ENCODE data around the gene VPS29. TPM values are rescaled to one million over a fixed set of nuclear protein-coding genes. Genes with fewer than 3 reads are reported as not detected.

VPS29 gene
- 46.2 and 56.2 TPM in 2 replicates for total RNA-seq

DNA sequence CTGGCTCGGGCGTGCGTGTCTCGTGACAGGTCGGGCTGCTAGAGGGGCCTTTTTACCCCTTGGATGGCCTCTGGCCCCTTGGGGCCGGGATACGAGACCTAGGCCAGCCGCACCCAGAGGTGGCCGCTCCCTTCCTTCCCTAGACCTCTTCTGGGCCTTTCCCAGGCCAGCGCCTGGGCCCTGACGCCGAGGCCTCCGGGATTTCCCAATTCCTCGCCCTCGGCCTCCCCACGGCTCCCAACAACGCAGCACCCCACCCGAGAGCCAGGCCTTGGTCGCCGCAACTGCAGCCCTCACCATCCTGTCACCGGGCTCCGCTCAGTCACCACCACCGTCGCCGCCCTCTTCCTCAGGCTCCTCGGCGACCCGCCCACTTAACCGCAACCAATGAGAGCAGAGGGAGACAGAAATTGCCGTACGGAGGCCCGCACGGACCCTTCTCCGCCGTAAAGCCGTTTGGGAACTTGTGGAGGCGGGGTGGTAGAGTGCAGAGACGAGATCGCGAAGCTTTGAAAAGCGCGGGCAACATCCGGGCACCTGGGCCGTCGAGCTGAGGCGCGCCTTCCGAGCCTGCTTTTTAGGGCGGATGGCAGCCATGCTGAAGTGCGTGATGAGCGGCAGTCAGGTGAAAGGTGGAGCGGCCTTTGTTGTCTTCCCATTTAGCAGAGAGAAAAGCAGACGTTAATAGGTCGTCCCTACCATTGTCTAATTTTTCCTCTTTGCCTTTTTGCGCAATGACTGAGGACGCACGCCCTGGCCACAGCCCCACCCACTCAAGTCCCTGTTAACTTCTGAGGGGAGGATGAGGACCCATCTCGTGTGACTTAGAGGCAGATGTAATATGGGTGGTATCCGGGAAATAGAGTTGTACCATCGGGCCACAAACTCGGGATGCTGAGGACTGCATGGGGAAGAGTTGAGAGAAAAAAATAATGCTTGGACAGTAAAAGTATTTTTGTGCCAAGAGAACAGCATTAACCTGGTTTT, at the start of gene VPS29, which contains the start of gene RAD9B:
Gene VPS29, minus strand, starts transcription at position 360 of the 987 bp plus-strand sequence. Its CDS starts 60 bp downstream, at position 300.
Gene RAD9B, plus strand, starts transcription at position 580 of the 987 bp plus-strand sequence. Its CDS starts 7 bp downstream, at position 587.

GRCh38 chr12:110468214-110469048, 33.5 kb downstream of the VPS29 start, which contains the start of the genes FAM216A and GPN3:
Gene FAM216A (plus strand): TSS chr12:110468845. CDS start chr12:110468876, 31 bp downstream.
Gene GPN3 (minus strand): TSS chr12:110468257. CDS start chr12:110468203, 54 bp downstream.

GRCh38 chr12:110449799-110450497, 52.0 kb downstream of the VPS29 start, which contains the start of gene ARPC3:
Gene ARPC3 (minus strand): TSS chr12:110450337. CDS start chr12:110450260, 77 bp downstream.

Small RNA genes lying within 50 kb of the gene (small RNA-seq; reads per million reads assigned to genes)
- gene RF00278: not detected

Other genes with a start within 250 kb of the VPS29 start
- gene ATP2A2, start 220.9 kb downstream of the VPS29 start, total RNA-seq: 502 and 749 TPM in 2 replicates
- 31.1 and 37.2 TPM in 2 replicates for gene ANAPC7, start 98.4 kb downstream of the VPS29 start, total RNA-seq
- gene ARPC3, start 51.8 kb downstream of the VPS29 start, total RNA-seq: 134 and 170 TPM in 2 replicates
- 5.7 and 6.7 TPM in 2 replicates for gene GPN3, start 33.9 kb downstream of the VPS29 start, total RNA-seq
- 5.7 and 6.5 TPM in 2 replicates for gene FAM216A, start 33.3 kb downstream of the VPS29 start, total RNA-seq
- 0.65 and 0.97 TPM in 2 replicates for gene RAD9B, start 220 bp upstream of the VPS29 start, total RNA-seq
- 11.2 and 12.7 TPM in 2 replicates for gene PPTC7, start 81.2 kb upstream of the VPS29 start, total RNA-seq
- 32.1 and 44.3 TPM in 2 replicates for gene TCTN1, start 112.0 kb upstream of the VPS29 start, total RNA-seq
- gene HVCN1, start 187.0 kb upstream of the VPS29 start, total RNA-seq: 1.8 and 2.6 TPM in 2 replicates
- gene PPP1CC, start 240.8 kb upstream of the VPS29 start, total RNA-seq: 85.4 and 91.8 TPM in 2 replicates

Measured in hair follicle dermal papilla cell (primary cell).